ENCODE results near the gene CCNL1. TPM values are rescaled to one million over a fixed set of nuclear protein-coding genes. Genes with fewer than 3 reads are reported as not detected.

The CCNL1 gene
- polyA plus RNA-seq, 1 donor from 2014 or later = 186 TPM

GRCh38 chr3:157135671-157136396 is 24.1 kb downstream of the CCNL1 start:
- Histone ChIP-seq H3F3A (ENCODE audit: insufficient read depth, low read length, poor library complexity, severe bottlenecking) (no peaks in the 10 kb centered on the region), H3K9me3 (ENCODE audit: low read length) (no peaks in the 10 kb centered on the region), H3K4me2 (ENCODE audit: low read length) (no peak overlapping the region), H4K20me1 (ENCODE audit: insufficient read depth) (no peaks in the 10 kb centered on the region), H3K27me3 (ENCODE audit: insufficient read depth, low read depth, low read length) (no peaks in the 10 kb centered on the region), H2AFZ (ENCODE audit: low read depth, low read length) (no peak overlapping the region), H3K4me3 (ENCODE audit: low read length) (no peak overlapping the region), H3K9ac (ENCODE audit: low read length) (no peak overlapping the region), H3K36me3 (ENCODE audit: insufficient read depth, low read length) (no peaks in the 10 kb centered on the region), H3K9me2 (ENCODE audit: insufficient read depth, low read length) (no peaks in the 10 kb centered on the region), H3K79me2 (replicated peaks; ENCODE audit: insufficient read depth, low read length) (no peaks in the 10 kb centered on the region), H3K27ac (ENCODE audit: low read length) (no peak overlapping the region)
- no peak for TF ChIP-seq EP300 (conservative IDR thresholded peaks at IDR 0.05; ENCODE audit: poor library complexity, severe bottlenecking)
- no peak for TF ChIP-seq SMC3 (conservative IDR thresholded peaks at IDR 0.05; ENCODE audit: poor library complexity)
- TF ChIP-seq POLR2AphosphoS5 (IDR thresholded peaks at IDR 0.05) = no peak
- TF ChIP-seq MXI1 (conservative IDR thresholded peaks at IDR 0.05; ENCODE audit: poor library complexity, severe bottlenecking) = no peak
- TF ChIP-seq, protein P1, sequence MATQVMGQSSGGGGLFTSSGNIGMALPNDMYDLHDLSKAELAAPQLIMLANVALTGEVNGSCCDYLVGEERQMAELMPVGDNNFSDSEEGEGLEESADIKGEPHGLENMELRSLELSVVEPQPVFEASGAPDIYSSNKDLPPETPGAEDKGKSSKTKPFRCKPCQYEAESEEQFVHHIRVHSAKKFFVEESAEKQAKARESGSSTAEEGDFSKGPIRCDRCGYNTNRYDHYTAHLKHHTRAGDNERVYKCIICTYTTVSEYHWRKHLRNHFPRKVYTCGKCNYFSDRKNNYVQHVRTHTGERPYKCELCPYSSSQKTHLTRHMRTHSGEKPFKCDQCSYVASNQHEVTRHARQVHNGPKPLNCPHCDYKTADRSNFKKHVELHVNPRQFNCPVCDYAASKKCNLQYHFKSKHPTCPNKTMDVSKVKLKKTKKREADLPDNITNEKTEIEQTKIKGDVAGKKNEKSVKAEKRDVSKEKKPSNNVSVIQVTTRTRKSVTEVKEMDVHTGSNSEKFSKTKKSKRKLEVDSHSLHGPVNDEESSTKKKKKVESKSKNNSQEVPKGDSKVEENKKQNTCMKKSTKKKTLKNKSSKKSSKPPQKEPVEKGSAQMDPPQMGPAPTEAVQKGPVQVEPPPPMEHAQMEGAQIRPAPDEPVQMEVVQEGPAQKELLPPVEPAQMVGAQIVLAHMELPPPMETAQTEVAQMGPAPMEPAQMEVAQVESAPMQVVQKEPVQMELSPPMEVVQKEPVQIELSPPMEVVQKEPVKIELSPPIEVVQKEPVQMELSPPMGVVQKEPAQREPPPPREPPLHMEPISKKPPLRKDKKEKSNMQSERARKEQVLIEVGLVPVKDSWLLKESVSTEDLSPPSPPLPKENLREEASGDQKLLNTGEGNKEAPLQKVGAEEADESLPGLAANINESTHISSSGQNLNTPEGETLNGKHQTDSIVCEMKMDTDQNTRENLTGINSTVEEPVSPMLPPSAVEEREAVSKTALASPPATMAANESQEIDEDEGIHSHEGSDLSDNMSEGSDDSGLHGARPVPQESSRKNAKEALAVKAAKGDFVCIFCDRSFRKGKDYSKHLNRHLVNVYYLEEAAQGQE (IDR thresholded peaks at IDR 0.05; ENCODE audit: borderline replicate concordance) = no peak

GRCh38 chr3:157134620-157135191 is 25.2 kb downstream of the CCNL1 start:
- Histone ChIP-seq H3K79me2 (replicated peaks; ENCODE audit: insufficient read depth, low read length) (no peaks in the 10 kb centered on the region), H3K9me2 (ENCODE audit: insufficient read depth, low read length) (no peaks in the 10 kb centered on the region), H3K36me3 (ENCODE audit: insufficient read depth, low read length) (no peaks in the 10 kb centered on the region), H3K4me2 (ENCODE audit: low read length) (no peak overlapping the region), H3K9me3 (ENCODE audit: low read length) (no peaks in the 10 kb centered on the region), H3K9ac (ENCODE audit: low read length) (no peak overlapping the region), H4K20me1 (ENCODE audit: insufficient read depth) (no peaks in the 10 kb centered on the region), H3K4me3 (ENCODE audit: low read length) (no peak overlapping the region), H3F3A (ENCODE audit: insufficient read depth, low read length, poor library complexity, severe bottlenecking) (no peaks in the 10 kb centered on the region), H3K27ac (ENCODE audit: low read length) (no peak overlapping the region), H2AFZ (ENCODE audit: low read depth, low read length) (no peak overlapping the region), H3K27me3 (ENCODE audit: insufficient read depth, low read depth, low read length) (no peaks in the 10 kb centered on the region)
- TF ChIP-seq RAD21 (conservative IDR thresholded peaks at IDR 0.05) (no peak), SMC3 (conservative IDR thresholded peaks at IDR 0.05; ENCODE audit: poor library complexity) (no peak), EZH2 (IDR thresholded peaks at IDR 0.05; ENCODE audit: borderline replicate concordance, insufficient read depth, low read length, poor library complexity, severe bottlenecking) (no peak), POLR2AphosphoS5 (IDR thresholded peaks at IDR 0.05) (no peak), EP300 (conservative IDR thresholded peaks at IDR 0.05; ENCODE audit: poor library complexity, severe bottlenecking) (no peak), MXI1 (conservative IDR thresholded peaks at IDR 0.05; ENCODE audit: poor library complexity, severe bottlenecking) (no peak), TAF1 (IDR thresholded peaks at IDR 0.05; ENCODE audit: low read depth) (no peak)
- TF ChIP-seq, protein P1 (IDR thresholded peaks at IDR 0.05; ENCODE audit: borderline replicate concordance) = no peak
- TF ChIP-seq, protein P2, sequence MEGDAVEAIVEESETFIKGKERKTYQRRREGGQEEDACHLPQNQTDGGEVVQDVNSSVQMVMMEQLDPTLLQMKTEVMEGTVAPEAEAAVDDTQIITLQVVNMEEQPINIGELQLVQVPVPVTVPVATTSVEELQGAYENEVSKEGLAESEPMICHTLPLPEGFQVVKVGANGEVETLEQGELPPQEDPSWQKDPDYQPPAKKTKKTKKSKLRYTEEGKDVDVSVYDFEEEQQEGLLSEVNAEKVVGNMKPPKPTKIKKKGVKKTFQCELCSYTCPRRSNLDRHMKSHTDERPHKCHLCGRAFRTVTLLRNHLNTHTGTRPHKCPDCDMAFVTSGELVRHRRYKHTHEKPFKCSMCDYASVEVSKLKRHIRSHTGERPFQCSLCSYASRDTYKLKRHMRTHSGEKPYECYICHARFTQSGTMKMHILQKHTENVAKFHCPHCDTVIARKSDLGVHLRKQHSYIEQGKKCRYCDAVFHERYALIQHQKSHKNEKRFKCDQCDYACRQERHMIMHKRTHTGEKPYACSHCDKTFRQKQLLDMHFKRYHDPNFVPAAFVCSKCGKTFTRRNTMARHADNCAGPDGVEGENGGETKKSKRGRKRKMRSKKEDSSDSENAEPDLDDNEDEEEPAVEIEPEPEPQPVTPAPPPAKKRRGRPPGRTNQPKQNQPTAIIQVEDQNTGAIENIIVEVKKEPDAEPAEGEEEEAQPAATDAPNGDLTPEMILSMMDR (IDR thresholded peaks at IDR 0.05; ENCODE audit: poor library complexity, severe bottlenecking) = no peak
